HG03060 (cell line): ENCODE data around the gene LPO.

Experiments
- ATAC-seq: cut with Tn5 transposase; IDR thresholded peaks from one replicate; pipeline ENCODE4 v1.9.1; 2021; ENCODE audit warnings: low read depth, moderate number of reproducible peaks; ENCODE audit not compliant: unreplicated experiment

Gene LPO

DNA sequence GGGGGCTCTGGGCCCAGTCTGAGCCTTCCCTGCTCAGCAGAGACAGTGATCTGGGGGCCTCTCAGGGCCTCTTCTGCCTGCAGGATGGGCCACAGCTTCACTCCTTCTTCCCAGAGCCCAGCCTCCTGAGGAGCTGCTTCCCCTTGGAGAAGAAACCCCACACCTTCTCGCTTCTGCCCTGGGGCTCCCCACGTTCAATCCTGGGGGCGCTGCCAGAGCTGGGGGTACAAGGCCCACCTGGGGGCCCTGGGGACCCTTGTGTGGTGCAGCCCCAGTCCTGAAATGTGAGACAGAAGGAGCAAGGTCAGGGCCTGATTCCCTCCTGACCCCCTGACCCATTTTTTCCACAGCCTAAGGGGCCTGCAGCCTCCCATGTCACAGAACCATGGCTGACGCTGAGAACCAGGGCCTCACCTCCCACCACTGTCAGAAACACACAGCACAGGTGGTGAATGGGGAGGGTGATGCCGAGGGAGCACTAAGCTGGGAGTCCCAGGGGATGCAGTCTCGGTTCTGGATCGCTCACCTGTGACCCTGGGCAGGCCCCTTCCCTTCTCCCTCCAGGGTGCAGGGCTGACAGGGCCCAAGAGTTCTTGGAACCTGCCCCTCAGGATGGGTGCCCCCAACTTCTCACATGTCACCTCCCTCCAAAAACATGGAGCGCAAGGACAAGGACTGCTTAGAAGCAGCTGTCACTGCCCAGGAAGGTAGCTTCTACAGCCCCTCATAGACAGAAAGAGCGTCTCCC lies 64.0 kb downstream of the LPO start:
- no peak for ATAC-seq

DNA sequence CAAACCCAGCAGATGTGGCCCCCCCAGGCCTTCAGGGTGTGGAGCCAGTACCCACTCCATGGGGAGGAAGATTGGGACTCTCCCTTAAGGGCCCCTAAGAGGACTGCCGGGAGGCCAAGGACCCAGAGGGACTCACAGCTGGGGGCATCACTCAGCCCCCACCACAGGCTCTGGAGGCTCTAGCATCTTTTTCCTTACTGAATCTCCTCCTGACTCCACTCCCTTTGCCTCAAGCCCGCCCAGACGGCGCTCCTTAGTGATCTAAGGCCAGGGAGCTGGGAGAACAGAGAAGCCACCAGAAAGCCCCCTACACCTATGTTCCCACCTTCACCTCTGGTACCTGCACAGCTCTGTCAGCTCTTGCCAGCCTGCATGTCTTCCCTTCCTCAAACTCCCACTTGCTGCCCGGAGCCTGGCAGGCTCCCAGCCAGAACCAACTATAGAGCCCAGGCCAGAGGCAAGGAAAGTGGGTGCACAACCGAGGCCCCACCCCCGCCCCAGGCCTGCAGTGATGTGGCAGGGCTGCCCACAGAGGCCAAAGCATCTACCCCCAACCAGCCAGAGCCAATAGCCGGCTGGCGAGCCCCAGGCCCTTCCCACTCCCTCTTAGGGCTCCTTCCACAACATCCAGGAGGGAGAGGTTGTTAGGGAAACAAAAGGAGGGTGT lies 64.7 kb downstream of the LPO start:
- ATAC-seq, result no peak

DNA sequence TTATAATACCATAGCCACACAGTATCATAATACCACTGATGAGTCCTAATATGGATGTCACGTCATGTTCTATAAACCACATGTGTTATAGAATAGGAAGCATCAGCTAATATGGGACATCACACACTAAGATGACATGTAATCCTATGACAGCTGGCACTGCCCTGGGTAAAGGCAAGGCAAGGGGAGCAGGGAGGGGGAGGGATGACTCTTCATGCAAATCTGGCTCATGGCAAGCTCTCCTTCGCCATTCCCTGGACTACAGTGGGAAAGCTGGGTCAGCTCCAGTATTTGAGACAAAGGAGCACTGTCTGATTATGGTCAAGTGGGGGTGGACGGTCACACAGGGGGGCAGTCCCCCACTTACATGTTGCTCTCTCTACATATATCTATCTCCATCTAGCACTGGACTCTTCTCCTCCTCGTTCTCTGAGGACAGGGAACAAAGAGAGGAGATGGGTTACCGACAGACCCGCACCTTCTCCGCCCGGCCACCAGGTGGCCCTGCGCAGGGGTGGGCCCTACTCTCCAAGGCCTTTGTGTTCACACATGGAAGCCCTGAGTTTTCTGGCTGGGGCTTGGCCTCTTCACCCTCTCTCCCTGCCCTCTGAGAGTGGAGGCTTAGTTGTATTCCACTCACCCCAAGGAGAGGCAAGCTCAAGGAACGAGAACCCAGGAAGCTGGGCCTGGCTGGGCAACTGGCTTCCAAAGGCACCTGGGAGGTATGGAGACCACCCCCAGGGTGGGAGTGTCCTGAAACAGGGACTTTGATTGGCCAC lies 65.8 kb downstream of the LPO start:
- no peak for ATAC-seq

DNA sequence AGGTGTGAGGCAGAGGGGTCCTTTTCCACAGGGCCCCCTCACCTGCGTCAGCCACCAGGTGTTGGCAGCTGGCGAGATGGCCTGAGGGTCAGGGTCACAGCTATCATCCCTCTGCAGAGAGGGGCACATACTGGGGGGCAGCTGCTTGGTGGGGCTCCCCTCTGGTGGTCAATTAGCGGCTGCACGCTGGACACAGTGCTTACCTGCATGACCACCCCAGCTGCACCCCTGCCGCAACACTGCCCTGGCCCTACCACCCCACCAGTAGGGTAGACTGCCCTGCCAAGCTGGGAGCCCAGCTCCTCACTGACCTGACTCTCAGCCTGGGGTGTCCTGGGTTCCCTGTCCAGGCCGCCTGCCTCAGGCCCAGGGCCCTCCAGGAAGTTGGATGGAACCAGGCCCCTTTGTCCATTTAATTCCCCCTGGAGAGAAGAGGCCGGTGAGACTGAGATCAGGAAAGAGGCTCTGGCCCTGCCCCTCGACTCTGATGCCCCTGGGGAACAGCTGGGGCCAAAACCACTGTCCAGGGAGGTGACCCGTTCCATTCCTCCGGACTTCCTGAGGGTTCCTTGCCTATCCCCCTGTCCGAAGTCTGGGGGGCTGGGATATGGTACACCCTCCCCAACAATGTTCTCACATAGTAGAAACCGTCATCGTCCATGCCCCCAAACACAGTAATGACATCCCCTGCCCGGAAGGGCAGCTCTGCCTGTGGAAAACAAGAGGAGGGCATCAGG lies 66.5 kb downstream of the LPO start:
- no peak for ATAC-seq

DNA sequence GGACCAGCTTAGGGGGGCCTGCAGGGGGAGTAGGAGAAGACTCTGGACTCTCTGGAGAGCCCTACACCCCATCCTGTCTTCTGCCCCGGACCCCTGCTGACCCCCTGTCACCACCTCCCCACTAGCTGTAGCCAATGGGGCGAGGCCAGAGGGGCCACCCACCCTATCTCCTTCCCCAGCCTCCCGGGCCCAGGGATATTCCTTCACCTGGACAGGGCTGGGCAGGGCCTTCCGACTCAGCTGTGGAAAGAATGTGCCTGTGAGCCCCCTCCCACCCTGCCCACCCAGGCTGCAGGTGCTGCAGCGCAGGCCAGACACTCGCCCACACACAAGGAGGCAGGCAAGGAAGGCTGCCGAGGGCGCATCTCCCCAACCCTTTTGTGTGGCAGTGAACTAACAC lies 67.2 kb downstream of the LPO start:
- ATAC-seq, result no peak

DNA sequence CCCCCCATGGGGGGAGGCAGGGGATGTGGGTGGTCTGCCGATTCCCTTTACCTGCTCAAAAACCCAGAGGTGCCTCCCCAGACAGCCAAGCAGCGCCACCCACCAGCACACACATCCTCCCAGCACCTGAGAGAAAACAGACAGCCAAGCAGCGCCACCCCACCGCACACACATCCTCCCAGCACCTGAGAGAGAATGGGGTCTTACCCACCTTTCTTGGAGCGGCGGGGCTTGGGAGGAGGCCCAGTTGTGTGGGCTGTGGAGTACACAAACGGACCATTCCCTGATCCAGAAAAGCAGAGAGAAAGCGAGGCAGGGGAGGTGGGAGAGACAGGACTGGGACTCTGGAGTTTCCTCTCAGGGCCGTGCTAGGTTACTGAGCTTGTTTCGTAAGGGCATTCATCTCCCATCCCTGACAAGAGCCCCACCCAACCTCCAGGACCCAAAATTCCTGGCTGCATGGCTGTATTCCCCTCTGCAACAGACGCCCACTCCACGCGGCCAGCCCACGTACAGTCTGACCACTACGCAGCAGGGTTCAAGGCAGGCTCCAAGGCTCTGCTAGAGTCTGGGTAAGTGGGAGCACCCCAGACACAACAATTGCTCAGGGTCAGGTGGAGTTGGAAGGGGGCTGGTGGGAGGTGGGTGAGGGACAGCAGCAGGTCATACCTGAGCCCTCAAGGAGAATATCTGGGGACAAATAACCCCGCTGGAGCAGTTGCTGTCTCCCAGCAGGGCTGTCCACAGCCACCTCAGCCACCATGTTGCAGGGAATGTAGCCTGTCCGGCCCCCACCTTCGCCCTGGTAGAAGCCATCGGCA lies 68.0 kb downstream of the LPO start:
- no peak for ATAC-seq

DNA sequence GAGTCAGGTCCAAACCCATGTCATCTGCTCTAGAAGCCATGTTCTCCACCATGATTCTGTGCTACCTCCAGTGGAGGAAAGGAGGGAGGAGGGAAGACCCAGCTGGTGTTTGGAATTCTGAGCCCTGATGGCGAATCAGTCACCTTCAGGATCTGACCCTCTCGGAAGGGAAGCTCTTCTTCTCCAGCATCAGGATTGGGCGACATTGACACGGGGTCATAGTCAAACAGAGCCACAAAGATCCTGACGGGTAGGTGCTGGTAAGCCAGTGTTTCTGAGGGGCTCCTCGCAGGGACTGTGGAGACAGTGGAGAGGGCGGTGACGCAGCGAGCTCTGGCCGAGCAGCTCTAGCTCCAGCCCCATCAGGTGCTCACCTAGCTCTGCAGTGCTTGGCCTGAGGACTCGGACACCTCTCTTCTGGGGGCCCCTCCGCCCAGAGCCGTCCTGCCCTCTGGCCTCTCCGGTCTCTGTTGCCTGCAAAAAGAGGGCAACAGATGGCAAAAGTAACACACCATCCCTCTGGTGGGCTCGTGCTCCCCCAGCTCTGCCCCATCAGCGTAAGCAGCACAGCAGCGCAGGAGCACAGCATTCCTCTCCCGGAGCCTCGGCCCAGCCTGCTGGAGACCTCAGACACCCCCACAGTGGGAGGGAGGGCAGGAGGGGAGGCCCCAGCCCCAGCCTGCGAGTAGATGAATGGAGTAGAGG lies 69.2 kb downstream of the LPO start:
- ATAC-seq, result no peak

DNA sequence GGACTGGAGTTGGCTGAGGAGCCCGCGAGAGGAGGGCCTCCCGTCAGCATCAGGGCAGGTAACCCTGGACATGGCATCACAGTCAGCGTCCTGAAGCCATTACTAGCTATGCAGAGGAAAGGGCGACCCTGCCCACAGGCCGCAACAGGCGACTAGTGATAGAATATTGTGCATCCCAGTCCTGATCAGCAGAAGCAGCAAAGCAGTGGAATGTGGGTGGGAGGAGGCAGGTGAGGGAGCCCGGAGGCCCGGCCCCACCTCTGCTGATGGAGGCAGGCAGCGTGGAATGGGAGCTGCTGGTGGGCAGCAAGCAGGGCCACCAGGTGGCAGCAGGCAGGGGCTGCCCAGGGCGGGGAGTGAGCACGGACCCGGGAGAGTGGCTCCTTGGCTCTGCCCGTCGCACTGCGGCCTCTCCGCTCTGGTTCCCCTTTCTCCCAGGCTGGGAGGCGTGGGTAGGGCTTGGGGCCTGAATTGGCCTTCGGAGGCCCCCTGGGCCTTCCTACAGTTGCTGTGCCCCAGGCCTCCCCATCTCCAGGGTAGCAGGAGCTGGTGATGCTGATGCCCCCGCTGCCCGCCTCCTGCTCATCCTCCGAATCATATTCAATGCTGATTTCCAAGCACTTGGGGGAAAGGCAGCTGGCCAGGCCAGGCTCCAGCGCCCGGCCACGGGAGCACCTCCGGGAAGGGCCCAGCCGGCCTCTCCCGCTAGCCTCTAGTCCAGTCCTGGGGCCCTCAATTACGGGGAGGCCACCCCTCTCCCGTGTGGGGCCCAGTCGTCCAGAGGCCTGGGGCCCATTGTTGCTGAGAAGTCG lies 70.0 kb downstream of the LPO start:
- ATAC-seq, result no peak

DNA sequence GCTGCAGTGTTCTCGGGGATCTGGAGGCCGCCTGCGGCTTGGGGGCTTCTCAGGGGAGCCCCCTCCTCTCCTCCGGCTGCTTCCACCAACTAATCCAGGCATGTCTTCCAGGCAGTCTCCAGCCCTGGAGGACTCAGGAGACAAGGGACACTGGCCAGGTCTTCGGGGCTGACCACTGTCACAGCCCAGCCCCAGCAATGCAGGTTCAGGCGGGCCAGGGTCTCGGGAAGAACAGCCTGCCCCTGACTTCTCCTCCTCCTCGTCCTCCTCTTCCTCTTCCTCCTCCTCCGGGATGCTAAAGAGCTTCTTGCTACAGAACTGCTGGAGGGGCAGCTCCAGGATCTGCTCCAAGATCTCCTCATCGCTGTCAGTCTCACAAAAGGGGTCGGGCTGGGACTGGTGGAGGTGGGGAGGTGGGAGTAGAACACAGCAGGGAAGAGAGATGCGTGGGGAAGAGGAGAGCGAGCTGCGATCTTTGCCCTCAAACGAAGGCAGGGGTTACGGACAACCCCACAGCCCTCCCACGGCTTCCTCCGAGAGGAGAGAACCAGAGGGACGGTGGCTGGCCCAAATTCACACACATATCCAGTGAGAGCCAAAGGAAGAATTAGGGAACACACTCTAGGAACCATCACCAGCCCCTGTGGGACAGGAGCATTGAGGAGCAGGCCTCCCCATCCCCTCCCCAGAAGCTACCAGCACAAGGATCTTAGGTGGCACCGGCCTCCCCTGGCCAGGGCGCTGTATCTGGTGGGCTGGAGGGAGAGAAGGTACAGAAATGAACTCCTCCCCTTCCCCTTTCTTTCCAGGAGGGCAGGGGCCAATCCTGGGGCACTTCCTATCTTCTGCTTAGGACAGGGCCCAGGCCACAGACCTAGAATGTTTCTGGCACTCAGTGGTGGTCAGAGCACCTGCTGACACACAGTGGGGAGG lies 70.9 kb downstream of the LPO start:
- ATAC-seq, result no peak

DNA sequence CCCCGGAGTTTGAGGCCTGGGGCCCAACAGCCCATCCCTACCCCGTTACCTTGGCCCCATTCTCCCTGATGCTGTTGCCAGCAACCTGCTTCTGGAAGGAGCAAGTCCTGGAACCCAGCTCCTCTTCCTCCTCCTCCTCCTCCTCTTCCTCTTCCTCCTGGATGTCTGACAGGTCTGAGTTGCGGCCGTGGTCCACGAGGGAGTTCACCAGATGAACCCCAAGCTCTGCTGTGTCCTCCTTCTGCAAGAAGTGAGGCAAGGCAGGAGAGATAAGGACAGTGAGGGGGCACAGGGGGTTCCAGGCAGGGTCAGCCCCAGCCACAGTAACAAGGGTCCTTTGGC lies 71.5 kb downstream of the LPO start:
- no peak for ATAC-seq

DNA sequence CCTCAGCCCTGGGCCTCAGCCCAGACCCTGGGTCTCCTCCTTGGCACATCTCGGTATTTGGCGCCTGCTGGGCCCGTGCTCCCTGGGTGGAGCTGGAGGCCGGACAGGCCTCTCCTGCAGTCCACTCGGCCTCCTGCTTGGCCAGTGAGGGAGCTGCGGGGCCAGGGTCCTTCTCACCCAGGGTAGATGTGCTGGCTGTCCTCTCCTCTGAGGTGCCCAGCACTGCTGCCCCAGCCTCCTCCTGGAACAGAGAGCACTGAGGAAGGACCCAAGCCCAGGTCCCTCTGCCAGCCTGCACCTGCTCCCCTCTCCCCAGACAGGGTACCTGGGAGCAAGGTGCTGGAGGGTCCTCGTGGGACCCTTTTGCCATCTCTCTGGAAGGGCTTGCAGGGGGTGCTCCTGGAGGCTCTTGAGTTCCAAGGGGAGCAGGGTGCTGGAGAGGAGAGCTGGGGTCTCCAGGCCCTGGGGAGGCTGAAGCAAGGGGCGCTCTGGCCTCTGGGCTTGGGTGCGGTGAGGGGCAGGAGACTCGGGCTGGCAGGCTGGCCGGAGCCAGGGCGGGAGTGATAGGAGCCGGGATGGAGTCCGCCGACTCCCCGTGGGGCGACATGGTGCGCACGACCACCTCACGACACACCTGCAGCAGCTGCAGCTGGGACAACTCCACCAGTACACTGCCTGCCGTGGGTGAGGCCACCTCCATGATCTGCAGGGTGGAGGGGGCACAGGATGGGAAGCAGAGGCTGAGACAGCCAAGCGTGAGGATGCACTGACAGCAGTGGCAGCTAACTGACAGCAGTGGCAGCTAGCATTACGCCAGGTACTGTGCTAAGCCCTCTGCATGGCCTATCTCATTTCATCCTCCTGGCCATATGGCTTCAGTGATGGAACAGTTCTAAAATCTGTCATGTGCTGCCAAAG lies 72.4 kb downstream of the LPO start:
- no peak for ATAC-seq

DNA sequence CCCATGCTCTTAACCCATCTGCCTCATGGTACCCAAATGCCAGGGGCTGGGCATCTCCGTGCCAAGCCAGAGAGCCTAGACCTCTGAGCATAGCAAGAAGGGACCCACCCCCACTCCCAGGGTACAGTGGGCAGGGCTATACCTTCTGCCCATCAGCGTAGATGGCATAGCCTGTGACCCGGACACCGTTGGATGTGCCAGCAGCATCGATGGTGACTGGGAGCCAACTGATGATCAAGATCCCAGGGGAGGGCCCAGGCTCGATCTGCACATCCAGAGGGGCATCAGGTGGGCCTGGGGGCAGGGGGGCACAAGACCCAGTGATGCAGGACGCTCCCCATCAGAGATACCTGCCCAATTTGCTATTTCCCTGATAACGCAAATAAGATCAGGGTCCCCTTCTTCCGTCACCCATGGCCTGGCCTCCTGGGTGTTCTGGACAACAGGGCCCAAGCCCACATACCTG lies 73.1 kb downstream of the LPO start:
- no peak for ATAC-seq

DNA sequence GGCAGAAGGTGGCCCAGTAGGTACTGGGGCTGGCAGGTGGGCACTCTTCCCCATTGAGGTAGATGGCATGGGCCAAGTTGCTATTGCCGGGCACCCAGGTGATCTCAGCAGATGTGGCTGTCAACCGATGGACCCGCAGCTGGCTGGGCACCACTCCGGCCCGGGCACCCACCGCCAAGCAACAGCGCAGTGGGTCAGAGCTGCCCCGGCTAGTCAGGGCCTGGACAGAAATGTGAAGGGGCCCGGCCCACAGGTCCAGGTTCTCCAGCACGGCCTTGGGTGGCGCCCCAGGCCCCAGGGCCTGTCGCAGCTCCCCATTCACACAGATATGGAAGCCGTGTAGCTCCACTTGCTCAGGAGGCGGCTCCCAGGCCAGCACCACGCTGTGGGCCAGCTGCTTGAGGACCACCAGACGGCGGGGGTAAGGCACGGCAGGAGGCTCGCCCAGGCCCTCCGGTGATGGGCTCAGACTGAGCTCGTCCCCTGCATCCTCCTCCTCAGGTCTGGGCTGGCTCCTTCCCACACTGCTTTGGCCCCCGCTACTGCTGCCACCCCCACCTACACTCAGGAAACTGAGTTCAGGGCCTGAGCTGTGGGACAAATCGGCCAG lies 73.7 kb downstream of the LPO start:
- no peak for ATAC-seq

DNA sequence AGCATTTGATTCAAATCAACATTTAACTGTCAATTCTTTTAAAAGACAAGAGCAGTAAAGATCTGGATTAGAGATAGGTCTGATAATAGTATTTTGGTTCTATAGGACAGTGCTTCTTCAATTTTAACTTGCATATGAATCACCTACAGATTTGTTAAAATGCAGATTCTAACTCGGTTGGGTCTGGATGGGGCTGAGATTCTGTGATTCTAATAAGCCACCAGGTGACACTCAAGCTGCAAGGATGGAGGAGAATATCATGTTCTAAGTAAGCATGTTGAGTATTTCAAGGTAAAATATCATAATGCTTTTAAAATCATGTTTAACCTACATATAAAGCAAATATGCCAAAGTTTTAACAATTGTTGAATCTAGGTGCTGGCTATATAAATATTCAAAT lies 74.4 kb downstream of the LPO start:
- ATAC-seq, result no peak

DNA sequence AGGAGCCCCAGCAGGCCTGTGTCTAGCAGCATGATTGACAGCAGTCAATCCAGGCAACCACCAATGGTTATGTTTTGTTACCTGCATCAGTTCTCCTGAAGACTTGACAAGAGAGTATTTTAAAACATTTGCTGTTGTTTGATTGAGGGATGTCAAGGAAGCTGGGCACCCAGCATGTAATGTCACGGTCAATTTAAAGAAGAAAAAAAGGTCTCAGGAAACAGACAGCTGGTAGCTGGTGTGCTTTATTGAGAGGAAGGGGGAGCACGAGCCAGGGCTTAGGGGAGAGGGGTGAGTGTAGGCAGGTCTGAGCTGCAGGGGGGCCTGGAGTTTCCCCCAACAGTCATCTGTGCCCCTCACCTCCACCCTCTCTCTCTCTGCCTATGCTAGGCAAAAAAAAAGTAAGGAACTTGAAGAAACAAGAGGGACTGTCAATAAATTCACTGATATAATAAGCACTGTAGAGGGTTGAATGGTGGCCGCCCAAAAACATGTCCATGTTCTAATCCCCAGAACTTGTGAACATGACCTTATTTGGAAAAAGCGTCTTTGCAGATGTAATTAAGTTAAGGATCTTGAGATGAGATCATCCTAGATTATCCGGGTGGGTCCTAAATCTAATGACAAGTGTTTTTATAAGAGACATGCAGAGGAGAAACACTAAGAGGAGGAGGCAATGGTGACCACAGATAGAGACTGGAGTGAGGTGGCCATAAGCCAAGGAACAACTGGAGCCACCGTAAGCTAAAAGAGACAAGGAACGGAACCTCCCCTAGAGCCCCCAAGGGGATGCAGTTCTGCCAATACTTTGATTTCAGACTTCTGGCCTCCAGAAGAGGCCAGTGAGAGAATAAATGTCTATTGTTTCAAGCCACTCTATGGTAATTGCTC lies 75.7 kb downstream of the LPO start:
- no peak for ATAC-seq
